Kidney epithelial cell (primary cell): ENCODE results near the gene PRSS36. TPM values are rescaled to one million over a fixed set of nuclear protein-coding genes. Genes with fewer than 3 reads are reported as not detected.
"Not testable (repeated sequence)": the region's sequence is repeated elsewhere in the genome, so short reads cannot be mapped to it uniquely, and the experiment has no call there.

Source experiments
- DNase-seq: peaks from one replicate; pipeline ENCODE4 v3.0.0-alpha.2; 2010; ENCODE audit warnings: low read depth
- H3K27me3 ChIP-seq: 2 replicates; pipeline ENCODE4 v1.6.0; 2011; ENCODE audit warnings: low read length; ENCODE audit not compliant: control insufficient read depth, insufficient read depth
- H3K36me3 ChIP-seq: 2 replicates; pipeline ENCODE4 v1.5.1; 2011; ENCODE audit warnings: low read length; ENCODE audit not compliant: control insufficient read depth, insufficient read depth
- H3K4me3 ChIP-seq: 2 replicates; pipeline ENCODE4 v1.5.1; 2011; ENCODE audit warnings: low read depth, mild to moderate bottlenecking, control low read depth, low read length
- total RNA-seq: library from RNA; depleted of rRNA; stranded (reverse); fragments of >200 nt; gene quantifications from 2 replicates; pipeline ENCODE4 v1.2.3, GENCODE V29; 2015
- TF ChIP-seq, protein P1 (sequence below): IDR thresholded peaks from 2 replicates; pipeline ENCODE4 v1.5.1; 2011; ENCODE audit warnings: mild to moderate bottlenecking, moderate library complexity, low read length, control low read depth, inconsistent platforms; ENCODE audit not compliant: insufficient read depth, poor library complexity, severe bottlenecking

The PRSS36 gene
- total RNA-seq, 1 donor from 2014 or later, result 1.5 TPM

DNA sequence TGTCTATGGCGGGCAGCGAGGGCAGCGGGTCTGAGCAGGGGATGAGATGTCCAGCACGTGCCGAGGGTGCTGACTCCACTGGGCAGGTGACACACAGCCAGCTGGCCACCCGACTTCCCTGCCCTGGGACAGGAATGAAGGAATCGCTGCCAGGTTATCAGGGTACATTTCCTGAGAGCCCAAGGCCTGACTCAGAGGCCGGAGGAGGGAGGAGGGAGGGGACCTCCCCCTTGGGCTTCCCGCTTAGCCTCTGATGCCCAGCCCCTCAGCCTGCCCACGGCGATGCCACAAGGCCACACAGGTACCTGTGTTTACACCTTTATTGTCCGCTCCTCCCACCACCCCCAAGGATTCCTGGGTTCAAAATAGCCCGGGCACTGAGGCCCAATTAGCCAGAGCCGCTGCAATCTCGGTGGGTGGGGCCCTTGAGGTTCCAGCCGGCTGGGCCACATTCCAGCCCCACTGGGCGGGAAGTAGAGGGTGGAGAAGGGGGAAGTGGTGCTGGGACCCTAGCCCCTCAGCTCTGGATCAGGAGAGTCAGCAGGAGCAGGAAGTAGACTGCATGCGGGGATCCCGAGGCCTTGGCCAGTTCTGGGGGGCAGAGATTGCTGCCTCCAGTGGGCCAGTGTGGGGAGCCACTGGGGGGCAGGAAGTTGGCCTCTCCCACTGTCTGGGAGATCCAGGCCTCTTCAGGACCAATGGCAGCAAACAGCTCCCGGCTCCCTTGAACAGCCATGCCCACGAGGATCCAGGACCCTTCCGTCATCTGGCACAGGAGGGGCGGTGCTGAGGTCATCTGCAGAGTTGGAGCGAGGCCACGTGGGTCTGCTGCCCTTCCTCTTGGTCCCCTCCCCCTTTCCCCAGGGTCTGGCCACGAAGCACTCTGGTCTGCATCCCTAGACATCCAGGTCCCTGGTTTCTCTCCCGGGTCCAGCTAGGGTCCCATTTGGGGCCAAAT, 11.0 kb downstream of the PRSS36 start:
- peak; percentile 67 for DNase-seq
- H3K36me3 ChIP-seq, result no peaks in the 10 kb centered on the region
- TF ChIP-seq, protein P1, sequence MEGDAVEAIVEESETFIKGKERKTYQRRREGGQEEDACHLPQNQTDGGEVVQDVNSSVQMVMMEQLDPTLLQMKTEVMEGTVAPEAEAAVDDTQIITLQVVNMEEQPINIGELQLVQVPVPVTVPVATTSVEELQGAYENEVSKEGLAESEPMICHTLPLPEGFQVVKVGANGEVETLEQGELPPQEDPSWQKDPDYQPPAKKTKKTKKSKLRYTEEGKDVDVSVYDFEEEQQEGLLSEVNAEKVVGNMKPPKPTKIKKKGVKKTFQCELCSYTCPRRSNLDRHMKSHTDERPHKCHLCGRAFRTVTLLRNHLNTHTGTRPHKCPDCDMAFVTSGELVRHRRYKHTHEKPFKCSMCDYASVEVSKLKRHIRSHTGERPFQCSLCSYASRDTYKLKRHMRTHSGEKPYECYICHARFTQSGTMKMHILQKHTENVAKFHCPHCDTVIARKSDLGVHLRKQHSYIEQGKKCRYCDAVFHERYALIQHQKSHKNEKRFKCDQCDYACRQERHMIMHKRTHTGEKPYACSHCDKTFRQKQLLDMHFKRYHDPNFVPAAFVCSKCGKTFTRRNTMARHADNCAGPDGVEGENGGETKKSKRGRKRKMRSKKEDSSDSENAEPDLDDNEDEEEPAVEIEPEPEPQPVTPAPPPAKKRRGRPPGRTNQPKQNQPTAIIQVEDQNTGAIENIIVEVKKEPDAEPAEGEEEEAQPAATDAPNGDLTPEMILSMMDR, result no peak
- peaks cover 3% of the 10 kb centered on the region for H3K27me3 ChIP-seq
- H3K4me3 ChIP-seq, result no peak overlapping the region

DNA sequence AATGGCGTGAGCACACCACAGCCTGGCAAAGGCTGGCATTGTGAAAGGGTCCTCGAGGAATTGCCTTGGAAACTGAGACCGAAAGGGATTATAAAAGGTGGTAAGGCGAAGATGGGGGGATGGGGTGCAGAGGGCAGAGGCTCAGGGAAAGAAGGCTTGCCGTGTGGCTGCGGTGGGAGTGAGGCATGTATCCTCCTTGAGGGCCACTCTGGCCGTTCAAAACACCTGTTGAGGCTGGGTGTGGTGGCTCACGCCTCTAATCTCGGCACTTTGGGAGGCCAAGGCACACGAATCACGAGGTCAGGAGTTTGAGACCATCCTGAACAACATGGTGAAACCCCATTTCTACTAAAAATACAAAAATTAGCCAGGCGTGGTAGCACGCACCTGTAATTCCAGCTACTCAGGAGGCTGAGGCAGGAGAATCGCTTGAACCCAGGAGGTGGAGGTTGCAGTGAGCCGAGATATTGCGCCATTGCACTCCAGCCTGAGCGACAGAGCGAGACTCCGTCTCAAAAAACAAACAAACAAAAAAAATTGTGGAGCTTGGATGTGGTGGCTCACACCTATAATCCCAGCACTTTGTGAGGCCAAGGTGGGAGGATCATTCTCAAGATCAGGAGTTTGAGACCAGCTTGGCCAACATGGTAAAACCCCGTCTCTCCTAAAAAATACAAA, 12.9 kb downstream of the PRSS36 start:
- not testable (repeated sequence) for H3K36me3 ChIP-seq, DNase-seq, H3K27me3 ChIP-seq, H3K4me3 ChIP-seq

DNA sequence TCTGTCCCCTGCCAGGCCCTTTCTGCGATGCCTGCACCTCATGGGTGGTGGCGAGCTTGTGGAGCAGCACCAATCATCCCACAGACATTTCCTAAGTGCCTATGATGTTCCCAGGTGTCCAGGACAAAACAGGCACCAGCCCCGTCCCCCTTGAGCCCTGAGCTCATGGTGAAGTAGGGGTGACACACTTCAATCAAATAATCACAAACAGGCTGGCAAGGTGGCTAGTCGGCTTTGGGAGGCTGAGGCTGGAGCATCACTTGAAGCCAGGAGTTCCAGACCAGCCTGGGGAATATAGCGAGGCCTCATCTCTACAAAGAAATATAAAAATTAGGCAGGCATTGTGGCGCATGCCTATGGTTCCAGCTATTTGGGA, 13.6 kb downstream of the PRSS36 start:
- Histone ChIP-seq H3K4me3 (no peak overlapping the region), H3K27me3 (no peaks in the 10 kb centered on the region), H3K36me3 (no peaks in the 10 kb centered on the region)
- DNase-seq, result no peak
- TF ChIP-seq, protein P1, result no peak

DNA sequence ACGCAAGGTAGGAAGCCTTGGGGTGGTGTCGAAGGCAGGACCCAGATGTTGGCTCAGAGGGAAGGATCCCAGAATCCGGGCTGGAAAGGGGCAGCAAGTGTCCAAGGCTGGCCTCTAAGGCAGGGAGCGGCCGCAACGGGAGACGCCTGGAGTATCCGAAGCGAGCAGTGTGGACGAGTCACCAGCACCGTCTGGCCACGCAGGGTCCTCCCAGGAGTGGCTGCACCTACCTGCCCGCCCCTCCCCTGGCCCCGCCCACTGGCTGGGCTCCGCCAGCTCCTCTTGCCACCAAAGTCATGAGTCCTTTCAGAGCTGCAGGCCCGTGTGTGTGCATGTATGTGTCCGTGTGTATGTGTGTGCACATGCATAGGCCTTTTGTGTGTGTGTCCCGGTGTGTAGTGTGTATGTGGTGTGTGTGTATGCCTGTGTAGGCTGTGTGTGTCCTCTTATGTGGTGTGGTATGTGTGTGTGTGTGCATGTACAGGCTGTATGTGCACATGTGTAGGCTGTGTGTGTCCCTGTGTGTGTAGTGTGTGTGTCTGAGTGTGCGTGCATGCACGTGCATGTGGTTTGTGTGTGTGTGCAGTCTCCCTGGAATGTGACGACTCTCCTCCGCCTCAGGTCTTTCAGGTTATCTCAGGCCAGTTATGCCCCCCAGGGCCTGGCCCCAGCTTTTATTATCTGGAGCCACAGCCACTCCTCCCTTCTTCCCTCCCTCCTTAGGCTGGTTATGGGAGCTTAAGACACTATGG, 14.2 kb downstream of the PRSS36 start, which contains the start of gene PRSS8:
TSS of gene PRSS8 (minus strand) at position 193 of the 752 bp plus-strand sequence. CDS start 229 bp downstream, outside the sequence.
- no peak for DNase-seq
- H3K36me3 ChIP-seq, result no peaks in the 10 kb centered on the region
- no peaks in the 10 kb centered on the region for H3K27me3 ChIP-seq
- TF ChIP-seq, protein P1, result no peak
- peak within 1 kb of the TSS; percentile 31 for H3K4me3 ChIP-seq

DNA sequence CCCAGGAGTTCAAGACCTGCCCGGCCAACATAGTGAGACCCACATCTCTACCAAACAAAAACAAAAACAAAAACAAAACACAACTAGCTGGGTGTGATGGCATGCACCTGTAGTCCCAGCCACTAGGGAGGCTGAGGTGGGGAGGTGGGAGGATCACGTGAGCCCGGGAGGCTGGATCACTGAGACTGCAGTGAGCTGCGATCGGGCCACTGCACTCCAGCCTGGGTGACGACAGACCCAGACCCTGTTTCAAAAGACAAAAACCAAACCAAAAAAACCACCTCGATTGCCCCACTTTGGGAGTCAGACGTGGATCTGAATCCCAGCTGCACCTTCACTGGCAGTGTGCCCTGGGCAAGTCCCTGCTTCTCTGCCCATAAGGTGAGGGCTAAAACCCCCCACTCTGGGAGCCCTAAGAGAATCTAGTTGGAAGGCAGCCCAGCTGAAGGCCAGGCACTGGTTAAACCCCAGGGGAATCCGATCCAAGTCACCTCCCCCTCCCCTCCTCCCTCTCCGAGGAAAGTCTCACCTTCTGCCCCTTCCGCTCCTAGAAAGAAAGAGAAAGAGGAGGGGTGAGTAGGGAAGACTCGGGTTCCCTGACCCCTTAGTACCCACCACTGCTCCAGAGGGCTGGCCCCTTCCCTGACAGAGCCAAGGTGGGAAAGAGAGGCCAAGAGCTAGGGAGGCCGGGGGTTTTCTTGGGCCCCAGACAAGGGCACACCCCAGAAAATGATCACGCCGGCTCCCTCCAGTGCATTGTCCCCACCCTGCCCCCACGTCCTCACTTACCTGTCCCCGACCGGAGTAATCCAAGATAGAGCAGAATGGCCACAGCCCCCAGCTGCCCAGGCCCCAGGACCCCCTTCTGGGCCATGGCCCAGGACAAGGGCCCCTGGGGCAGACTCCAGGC, 15.0 kb downstream of the PRSS36 start:
- Histone ChIP-seq H3K36me3 (no peaks in the 10 kb centered on the region), H3K4me3 (peak overlapping the region; percentile 31)
- no peak for DNase-seq

More for the DNA sequence above, 15.0 kb downstream of the PRSS36 start:
- H3K27me3 ChIP-seq, result no peaks in the 10 kb centered on the region
- TF ChIP-seq, protein P1, result no peak
